Measurements from ENCODE around the gene WTIP. TPM values are rescaled to one million over a fixed set of nuclear protein-coding genes. Genes with fewer than 3 reads are reported as not detected.
"Not testable (repeated sequence)": the region's sequence is repeated elsewhere in the genome, so short reads cannot be mapped to it uniquely, and the experiment has no call there.

Gene WTIP
- polyA plus RNA-seq, 1 experiment: 60.9 TPM

GRCh38 chr19:34454091-34454490 is 27.5 kb upstream of the WTIP start:
- CTCF ChIA-PET: no interaction called here
- Histone ChIP-seq H3K4me3 (ENCODE audit: low read depth, low read length) (no peak overlapping the region), H3K36me3 (ENCODE audit: control insufficient read depth, insufficient read depth, low read length) (no peaks in the 10 kb centered on the region; the same call in none of the 2 replicates), H3K27me3 (ENCODE audit: control insufficient read depth, insufficient read depth, low read length) (no peaks in the 10 kb centered on the region)
- TF ChIP-seq CTCF (IDR thresholded peaks at IDR 0.05; ENCODE audit: insufficient read depth, low read depth, low read length): no peak
- POLR2A ChIA-PET: no interaction called here
- no peak for DNase-seq (ENCODE audit: low read depth)

GRCh38 chr19:34454685-34455084 is 26.9 kb upstream of the WTIP start:
- no peaks in the 10 kb centered on the region for H3K27me3 ChIP-seq (ENCODE audit: control insufficient read depth, insufficient read depth, low read length)
- H3K4me3 ChIP-seq (ENCODE audit: low read depth, low read length): no peak overlapping the region
- peaks cover 1% of the 10 kb centered on the region for H3K36me3 ChIP-seq (ENCODE audit: control insufficient read depth, insufficient read depth, low read length)
- no peak for TF ChIP-seq CTCF (IDR thresholded peaks at IDR 0.05; ENCODE audit: insufficient read depth, low read depth, low read length)
- DNase-seq (ENCODE audit: low read depth): no peak
- ChIA-PET CTCF (interaction anchor here (1.6 kb wide), 1 partner anchor 48 kb away, joined by 3 read pairs; no protein-coding TSS in a partner anchor), POLR2A (no interaction called here)

GRCh38 chr19:34455783-34456480 is 25.6 kb upstream of the WTIP start:
- CTCF ChIA-PET: interaction anchor here (1.6 kb wide), 1 partner anchor 46 kb away, joined by 3 read pairs; no protein-coding TSS in a partner anchor
- POLR2A ChIA-PET; H3K36me3 ChIP-seq (ENCODE audit: control insufficient read depth, insufficient read depth, low read length); DNase-seq (ENCODE audit: low read depth); H3K4me3 ChIP-seq (ENCODE audit: low read depth, low read length); H3K27me3 ChIP-seq (ENCODE audit: control insufficient read depth, insufficient read depth, low read length): not testable (repeated sequence)

GRCh38 chr19:34457446-34457845 is 24.1 kb upstream of the WTIP start:
- TF ChIP-seq CTCF (IDR thresholded peaks at IDR 0.05; ENCODE audit: insufficient read depth, low read depth, low read length): no peak
- Histone ChIP-seq H3K4me3 (ENCODE audit: low read depth, low read length) (no peak overlapping the region), H3K36me3 (ENCODE audit: control insufficient read depth, insufficient read depth, low read length) (peaks cover 10% of the 10 kb centered on the region), H3K27me3 (ENCODE audit: control insufficient read depth, insufficient read depth, low read length) (no peaks in the 10 kb centered on the region)
- CTCF ChIA-PET: interaction anchor here (1.4 kb wide), 1 partner anchor 14 kb away, joined by 3 read pairs; no protein-coding TSS in a partner anchor
- no peak for DNase-seq (ENCODE audit: low read depth)
- POLR2A ChIA-PET: no interaction called here

GRCh38 chr19:34458677-34459076 is 22.9 kb upstream of the WTIP start:
- Histone ChIP-seq H3K36me3 (ENCODE audit: control insufficient read depth, insufficient read depth, low read length) (peaks cover 10% of the 10 kb centered on the region), H3K27me3 (ENCODE audit: control insufficient read depth, insufficient read depth, low read length) (no peaks in the 10 kb centered on the region), H3K4me3 (ENCODE audit: low read depth, low read length) (no peak overlapping the region)
- TF ChIP-seq CTCF (IDR thresholded peaks at IDR 0.05; ENCODE audit: insufficient read depth, low read depth, low read length): no peak
- DNase-seq (ENCODE audit: low read depth): no peak
- ChIA-PET POLR2A (no interaction called here), CTCF (no interaction called here)

GRCh38 chr19:34459614-34460013 is 21.9 kb upstream of the WTIP start:
- CTCF ChIA-PET: no interaction called here

More at GRCh38 chr19:34459614-34460013, 21.9 kb upstream of the WTIP start:
- H3K27me3 ChIP-seq (ENCODE audit: control insufficient read depth, insufficient read depth, low read length): no peaks in the 10 kb centered on the region
- no peak for DNase-seq (ENCODE audit: low read depth)
- POLR2A ChIA-PET: no interaction called here
- H3K36me3 ChIP-seq (ENCODE audit: control insufficient read depth, insufficient read depth, low read length): peaks cover 10% of the 10 kb centered on the region
- no peak for TF ChIP-seq CTCF (IDR thresholded peaks at IDR 0.05; ENCODE audit: insufficient read depth, low read depth, low read length)
- H3K4me3 ChIP-seq (ENCODE audit: low read depth, low read length): no peak overlapping the region
